ENCODE data around the gene HEATR5B.
A peak's percentile ranks its signal among the peaks of the same experiment; 100 is the strongest.

The HEATR5B gene

GRCh38 chr2:37020887-37021796 lies 63.0 kb downstream of the HEATR5B start:
- no peak overlapping the region for H3K4me3 ChIP-seq (ENCODE audit: low read depth, low read length)
- no peak for DNase-seq (ENCODE audit: low read depth)
- TF ChIP-seq POLR2A (IDR thresholded peaks at IDR 0.05; ENCODE audit: extremely low read depth, insufficient read length): no peak
- no peak for TF ChIP-seq MAX (IDR thresholded peaks at IDR 0.05; ENCODE audit: low read depth, low read length)
- TF ChIP-seq MYC (IDR thresholded peaks at IDR 0.05; ENCODE audit: low read depth, low read length): no peak
- no peak for TF ChIP-seq CTCF (IDR thresholded peaks at IDR 0.05; ENCODE audit: low read depth, low read length)

GRCh38 chr2:37020212-37020886 lies 63.8 kb downstream of the HEATR5B start:
- TF ChIP-seq MYC (IDR thresholded peaks at IDR 0.05; ENCODE audit: low read depth, low read length) (no peak), POLR2A (IDR thresholded peaks at IDR 0.05; ENCODE audit: extremely low read depth, insufficient read length) (no peak), CTCF (IDR thresholded peaks at IDR 0.05; ENCODE audit: low read depth, low read length) (no peak), MAX (IDR thresholded peaks at IDR 0.05; ENCODE audit: low read depth, low read length) (no peak)
- no peak for DNase-seq (ENCODE audit: low read depth)
- H3K4me3 ChIP-seq (ENCODE audit: low read depth, low read length): no peak overlapping the region

- no peak overlapping the region for H3K4me3 ChIP-seq (ENCODE audit: low read depth, low read length)
- TF ChIP-seq MAX (IDR thresholded peaks at IDR 0.05; ENCODE audit: low read depth, low read length) (no peak), MYC (IDR thresholded peaks at IDR 0.05; ENCODE audit: low read depth, low read length) (no peak)
- DNase-seq (ENCODE audit: low read depth): no peak
Observed at GRCh38 chr2:37013315-37013641, 70.9 kb downstream of the HEATR5B start.

GRCh38 chr2:37011130-37011529 lies 73.0 kb downstream of the HEATR5B start:
- DNase-seq (ENCODE audit: low read depth): no peak
- TF ChIP-seq MAX (IDR thresholded peaks at IDR 0.05; ENCODE audit: low read depth, low read length) (no peak), POLR2A (IDR thresholded peaks at IDR 0.05; ENCODE audit: extremely low read depth, insufficient read length) (no peak), CTCF (IDR thresholded peaks at IDR 0.05; ENCODE audit: low read depth, low read length) (no peak), MYC (IDR thresholded peaks at IDR 0.05; ENCODE audit: low read depth, low read length) (no peak)
- no peak overlapping the region for H3K4me3 ChIP-seq (ENCODE audit: low read depth, low read length)

- DNase-seq (ENCODE audit: low read depth): peak; percentile 49
- TF ChIP-seq CTCF (IDR thresholded peaks at IDR 0.05; ENCODE audit: low read depth, low read length): peak; percentile 49
- TF ChIP-seq MAX (IDR thresholded peaks at IDR 0.05; ENCODE audit: low read depth, low read length): no peak
- TF ChIP-seq MYC (IDR thresholded peaks at IDR 0.05; ENCODE audit: low read depth, low read length): no peak
- H3K4me3 ChIP-seq (ENCODE audit: low read depth, low read length): no peak overlapping the region
Observed at GRCh38 chr2:37005118-37005868, 78.9 kb downstream of the HEATR5B start.
